GM12878 (cell line): ENCODE measurements around the gene HCRTR2. TPM values are rescaled to one million over a fixed set of nuclear protein-coding genes. Genes with fewer than 3 reads are reported as not detected.

Experiments used
- ATAC-seq: fragments of 200-7000 bp; cut with Tn5 transposase; 3 replicates; pipeline ENCODE4 v1.9.1; 2020; ENCODE audit warnings: mild to moderate bottlenecking, moderate library complexity
- Bru-seq: library from RNA; stranded (reverse); fragments of 400-500 nt; gene quantifications from one replicate; lab custom pipeline; 2021; lab: Mats Ljungman, UMichigan
- BruChase-seq, 2 experiments: library from RNA; stranded (reverse); fragments of 400-500 nt; gene quantifications; one replicate each; lab custom pipeline; 2021; lab: Mats Ljungman, UMichigan
- BruUV-seq: library from RNA; stranded (reverse); fragments of 400-500 nt; replicated peaks from 2 replicates; lab custom pipeline; 2021; lab: Mats Ljungman, UMichigan
- CTCF ChIA-PET: fragments of 300-600 bp; sonication (Branson Sonifier 250); formaldehyde crosslinking; extraction: SDS; loops from one replicate; lab custom pipeline; 2021; ENCODE audit warnings: inconsistent platforms; lab: Yijun Ruan, JAX
- POLR2A ChIA-PET: fragments of 350-600 bp; formaldehyde crosslinking; extraction: SDS; loops from one replicate; lab custom pipeline; 2021; ENCODE audit warnings: inconsistent platforms; lab: Charles Lee
- RAD21 ChIA-PET: fragments of 300-600 bp; sonication (Branson Sonifier 250); formaldehyde crosslinking; loops from one replicate; lab custom pipeline; 2023; ENCODE audit warnings: antibody characterized with exemption; ENCODE audit not compliant: unreplicated experiment; lab: Charles Lee
- SMC1A ChIA-PET: fragments of 300-600 bp; sonication (Branson Sonifier 250); formaldehyde crosslinking; loops from one replicate; lab custom pipeline; 2023; ENCODE audit not compliant: unreplicated experiment, uncharacterized antibody; lab: Charles Lee
- DNase-seq: peaks from one replicate; pipeline ENCODE4 v3.0.0-alpha.2; 2011; ENCODE audit warnings: low read depth, low spot score
- FAIRE-seq: peaks from 3 replicates; lab custom pipeline; 2011; peaks lifted over from hg19 to GRCh38; lab: Jason Lieb, UNC
- H2AFZ ChIP-seq: 2 replicates; pipeline ENCODE4 v1.6.0; 2011; ENCODE audit warnings: low read depth, low read length, control low read depth; ENCODE audit not compliant: control insufficient read depth
- H3K27ac ChIP-seq: 2 replicates; pipeline ENCODE4 v1.5.1; 2011; ENCODE audit warnings: control low read depth; ENCODE audit not compliant: control insufficient read depth, insufficient read depth
- H3K27me3 ChIP-seq, 2 experiments: replicated peaks in 1 of 2; 2 replicates each; pipeline versions ENCODE4 v1.6.0 to v1.6.1; 2011; ENCODE audit warnings: low read length in 1 of 2; ENCODE audit not compliant: control insufficient read depth in 2 of 2, insufficient read depth in 2 of 2
- H3K36me3 ChIP-seq, 2 experiments: 2 replicates each; pipeline ENCODE4 v1.5.1; 2011; ENCODE audit warnings: low read length in 1 of 2; ENCODE audit not compliant: control insufficient read depth in 2 of 2, insufficient read depth in 2 of 2
- H3K4me1 ChIP-seq: 2 replicates; pipeline ENCODE4 v1.6.1; 2011; ENCODE audit warnings: mild to moderate bottlenecking, low read length, moderate library complexity, mixed read lengths; ENCODE audit not compliant: control insufficient read depth, insufficient read depth
- H3K4me2 ChIP-seq: 2 replicates; pipeline ENCODE4 v1.6.0; 2011; ENCODE audit warnings: control low read depth; ENCODE audit not compliant: control insufficient read depth, insufficient read depth
- H3K4me3 ChIP-seq: fragments of 200-600 bp; sonication (generic); 2 replicates; pipeline ENCODE4 v1.5.1; 2016
- H3K79me2 ChIP-seq: 2 replicates; pipeline ENCODE4 v1.6.0; 2011; ENCODE audit warnings: low read length; ENCODE audit not compliant: control insufficient read depth, insufficient read depth
- H3K9ac ChIP-seq: 2 replicates; pipeline ENCODE4 v1.8.0; 2011; ENCODE audit warnings: low read length, control low read depth, mixed read lengths; ENCODE audit not compliant: control insufficient read depth, insufficient read depth
- H3K9me3 ChIP-seq: replicated peaks from 3 replicates; pipeline ENCODE4 v1.5.1; 2011; ENCODE audit warnings: mild to moderate bottlenecking, low read length; ENCODE audit not compliant: control insufficient read depth, insufficient read depth
- H4K20me1 ChIP-seq: 2 replicates; pipeline ENCODE4 v1.6.0; 2011; ENCODE audit not compliant: control insufficient read depth, insufficient read depth
- ATF7 ChIP-seq: fragments of 450-650 bp; IDR thresholded peaks from 2 replicates; pipeline ENCODE4 v1.6.1; 2016; ENCODE audit warnings: low read depth, mild to moderate bottlenecking
- EZH2 ChIP-seq: IDR thresholded peaks from 2 replicates; pipeline ENCODE4 v1.6.1; 2012; ENCODE audit warnings: low read depth, mild to moderate bottlenecking, control low read depth, inconsistent platforms, low read length, borderline replicate concordance; ENCODE audit not compliant: control insufficient read depth
- IKZF2 ChIP-seq, 2 experiments: fragments of 450-650 bp; IDR thresholded peaks; 2 replicates each; pipeline ENCODE4 v1.6.1; 2017; ENCODE audit warnings: mild to moderate bottlenecking in 2 of 2, moderate library complexity in 2 of 2
- TCF7 ChIP-seq: IDR thresholded peaks from 2 replicates; pipeline ENCODE4 v1.6.1; 2014; ENCODE audit warnings: antibody characterized with exemption, borderline replicate concordance
- WRNIP1 ChIP-seq: IDR thresholded peaks from 2 replicates; pipeline ENCODE4 v1.6.1; 2011; ENCODE audit warnings: low read depth, low read length, improper control_type of control experiment, borderline replicate concordance
- ZZZ3 ChIP-seq: IDR thresholded peaks from 2 replicates; pipeline ENCODE4 v1.6.1; 2011; ENCODE audit warnings: low read depth; ENCODE audit not compliant: control insufficient read depth, insufficient read length
- WGBS: methylation state at CpG from one replicate; pipeline ENCODE4 v1.1.6; 2016; ENCODE audit warnings: low lambda C conversion rate; ENCODE audit not compliant: insufficient replicate concordance, insufficient coverage; ENCODE audit errors: missing lambda C conversion rate; 5-methylcytosine and 5-hydroxymethylcytosine counted together
- in situ Hi-C: fragments of 300-500 bp; cut with MboI; formaldehyde crosslinking; loops from 9 replicates; pipeline ENCODE4 v1.14.3; 2018; ENCODE audit warnings: mixed read lengths
- intact Hi-C: fragments of 100-400 bp; cut with micrococcal nuclease; formaldehyde crosslinking; loops from one replicate; pipeline ENCODE4 v1.14.2; 2022; ENCODE audit not compliant: unreplicated experiment
- long read RNA-seq, 2 experiments: library from polyadenylated mRNA; unstranded; transcript quantifications; one replicate each; pipeline ENCODE4 v2.0.0, GENCODE V29; 2019 to 2020
- polyA minus RNA-seq, 3 experiments: library from RNA; depleted of rRNA, polyadenylated mRNA; stranded (reverse); fragments of >200 nt; gene quantifications; 2 replicates each; pipeline ENCODE4 v1.2.3, GENCODE V29; 2011
- polyA plus RNA-seq, 11 experiments: library from polyadenylated mRNA; depleted of rRNA in 4 of 11; unstranded in 6 of 11; stranded (reverse) in 5 of 11; fragments of >200 nt; fragmentation: Nextera tagmentation in 4 of 11; fragmentation: Illumina TruSeq in 1 of 11; extraction: Ambion mirVana in 4 of 11; extraction: Trizol in 1 of 11; gene quantifications; 1 replicate in 1 of 11; 2 replicates in 10 of 11; pipeline versions ENCODE4 v1.2.1 to v1.2.3, GENCODE V29; 2011 to 2016; ENCODE audit warnings: inconsistent platforms in 2 of 11, missing spikeins in 2 of 11, low read depth in 1 of 11
- total RNA-seq, 4 experiments: library from RNA; depleted of rRNA in 3 of 4; stranded (reverse); fragments of >200 nt in 3 of 4; fragmentation: Illumina TruSeq in 1 of 4; extraction: Trizol in 1 of 4; gene quantifications; 2 replicates each; pipeline versions ENCODE4 v1.2.1 to v1.2.3, GENCODE V29; 2013 to 2021

Gene HCRTR2
- not detected in 2 replicates for total RNA-seq (2013; cell fraction: nucleolus; rRNA removed)
- not detected in 2 replicates for total RNA-seq (2014; rRNA removed)
- not detected in 2 replicates for total RNA-seq (2014; rRNA removed; fragmentation: Illumina TruSeq; extraction: Trizol)
- total RNA-seq (2021) = not detected in 2 replicates
- polyA plus RNA-seq (2011; ENCODE audit: low read depth) = not detected
- polyA plus RNA-seq (2011; rRNA removed) = not detected in 2 replicates
- polyA plus RNA-seq (2011; cell fraction: cytosol; rRNA removed) = not detected in 2 replicates
- not detected in 2 replicates for polyA plus RNA-seq (2011; cell fraction: nucleus; rRNA removed)
- polyA plus RNA-seq (2012) = not detected in 2 replicates
- polyA plus RNA-seq (2014; fragmentation: Illumina TruSeq; extraction: Trizol) = not detected in 2 replicates
- polyA plus RNA-seq (2014; fragmentation: Nextera tagmentation; extraction: Ambion mirVana) = not detected
- not detected in 2 replicates for polyA plus RNA-seq (2014; rRNA removed)
- not detected for polyA plus RNA-seq (2016; fragmentation: Nextera tagmentation; extraction: Ambion mirVana)
- not detected in 2 replicates for polyA minus RNA-seq (2011; rRNA and poly(A)+ RNA removed)
- polyA minus RNA-seq (2011; cell fraction: cytosol; rRNA and poly(A)+ RNA removed) = not detected in 2 replicates
- polyA minus RNA-seq (2011; cell fraction: nucleus; rRNA and poly(A)+ RNA removed) = not detected in 2 replicates
- not detected for Bru-seq, nascent RNA
- not detected for BruChase-seq, experiment 1, labeled RNA remaining after a 6-hour chase
- not detected for BruChase-seq, experiment 2, labeled RNA remaining after a 2-hour chase
- long read RNA-seq, experiment 1 = 0 reads
- long read RNA-seq, experiment 2, partial matches to known transcripts = 0 of 1 reads
- long read RNA-seq, experiment 2, other reads (novel, unspliced or antisense) = 1 of 1 reads

GRCh38 chr6:55174211-55175026 is at the start of gene HCRTR2:
TSS of gene HCRTR2 (plus strand) at chr6:55174515. CDS start at chr6:55174588, 73 bp downstream.
- 18% methylated on average over 41 of the region's 42 CpGs for WGBS
- Histone ChIP-seq H3K9ac (no peak within 1 kb of the TSS), H3K79me2 (no peaks in the 10 kb centered on the region), H3K36me3 (no peaks in the 10 kb centered on the region), H3K27me3 (no peaks in the 10 kb centered on the region; a peak in 1 of 4 replicates), H4K20me1 (no peaks in the 10 kb centered on the region), H3K27ac (no peak within 1 kb of the TSS), H3K4me3 (no peak within 1 kb of the TSS), H2AFZ (no peak within 1 kb of the TSS), H3K9me3 (no peaks in the 10 kb centered on the region), H3K4me2 (no peak within 1 kb of the TSS), H3K4me1 (no peaks in the 10 kb centered on the region)
- ATAC-seq (no peak), DNase-seq (no peak), FAIRE-seq (no peak)
- SMC1A ChIA-PET = no interaction called here
- POLR2A ChIA-PET = no interaction called here
- CTCF ChIA-PET = interaction anchor here (0.8 kb wide), 1 partner anchor 15 kb away, joined by 3 read pairs; no protein-coding TSS in a partner anchor
- in situ Hi-C loops (no loop called here), intact Hi-C loops (no loop called here)
- TF ChIP-seq ATF7 (no peak), WRNIP1 (no peak), IKZF2 (IDR thresholded peaks at IDR 0.05) (no peak), ZZZ3 (no peak), EZH2 (no peak), TCF7 (no peak)
- BruUV-seq = no TSS peak
- RAD21 ChIA-PET = no interaction called here
